Measurements from ENCODE around the gene INO80C.
"Not testable (repeated sequence)": the region's sequence is repeated elsewhere in the genome, so short reads cannot be mapped to it uniquely, and the experiment has no call there.

INO80C gene

DNA sequence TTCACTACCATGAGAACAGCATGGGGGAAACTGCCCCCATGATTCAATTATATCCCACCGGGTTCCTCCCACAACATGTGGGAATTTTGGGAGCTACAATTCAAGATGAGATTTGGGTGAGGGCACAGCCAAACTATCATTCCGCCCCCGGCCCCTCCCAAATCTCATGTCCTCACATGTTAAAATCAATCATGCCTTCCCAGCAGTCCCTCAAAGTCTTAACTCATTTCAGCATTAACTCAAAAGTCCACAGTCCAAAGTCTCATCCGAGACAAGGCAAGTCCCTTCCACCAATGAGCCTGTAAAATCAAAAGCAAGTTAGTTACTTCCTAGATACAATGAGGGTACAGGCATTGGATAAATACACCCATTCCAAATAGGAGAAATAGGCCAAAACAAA is 10.2 kb downstream of the INO80C start:
- not testable (repeated sequence) for DNase-seq

GRCh38 chr18:35485852-35486251 is 11.9 kb downstream of the INO80C start:
- DNase-seq: no peak

- DNase-seq: no peak
Observed at GRCh38 chr18:35484034-35484433, 13.7 kb downstream of the INO80C start.

DNA sequence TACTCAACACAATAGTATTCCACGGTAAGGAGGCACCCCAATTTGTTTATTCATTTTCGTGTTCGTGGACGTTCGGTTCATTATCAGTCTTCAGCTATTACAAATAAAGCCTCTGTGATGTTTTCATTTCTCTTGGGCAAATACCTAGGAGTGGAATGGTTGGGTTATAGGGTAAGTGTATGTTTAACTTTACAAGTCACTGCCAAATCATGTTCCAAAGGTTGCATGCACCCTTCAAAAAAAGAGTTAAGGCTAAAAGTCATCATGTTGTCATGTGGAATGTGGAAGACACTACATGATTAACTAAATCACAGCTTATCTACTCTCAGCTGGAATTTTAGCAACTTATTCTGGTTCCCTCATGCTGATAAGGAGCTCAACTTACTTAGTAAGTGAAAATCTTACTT is 15.8 kb downstream of the INO80C start:
- DNase-seq: no peak

GRCh38 chr18:35479911-35480586 is 17.7 kb downstream of the INO80C start:
- DNase-seq: no peak

GRCh38 chr18:35478520-35479435 is 19.0 kb downstream of the INO80C start:
- peak; percentile 66 for DNase-seq

GRCh38 chr18:35477974-35478373 is 19.8 kb downstream of the INO80C start:
- no peak for DNase-seq

DNA sequence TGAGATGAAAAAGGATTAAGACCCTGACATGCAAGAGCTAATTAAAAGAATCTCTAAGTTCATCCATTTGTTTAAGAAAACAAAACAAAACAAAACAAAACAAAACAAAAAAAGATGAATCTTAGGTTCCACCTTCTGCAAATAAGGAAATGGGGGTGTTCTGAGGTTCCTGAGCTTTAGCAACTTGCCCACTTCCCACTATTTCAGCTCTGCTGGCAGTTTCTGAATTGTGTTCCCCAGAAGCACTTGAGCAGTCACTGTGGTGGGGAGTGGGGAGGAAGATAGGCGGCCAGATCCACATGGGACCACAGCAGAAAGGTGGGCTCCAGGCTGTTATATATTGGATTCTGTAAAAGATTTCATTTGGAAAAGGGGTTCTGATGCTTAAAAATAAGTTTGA is 20.3 kb downstream of the INO80C start:
- no peak for DNase-seq

GRCh38 chr18:35474884-35475283 is 22.9 kb downstream of the INO80C start:
- no peak for DNase-seq

DNA sequence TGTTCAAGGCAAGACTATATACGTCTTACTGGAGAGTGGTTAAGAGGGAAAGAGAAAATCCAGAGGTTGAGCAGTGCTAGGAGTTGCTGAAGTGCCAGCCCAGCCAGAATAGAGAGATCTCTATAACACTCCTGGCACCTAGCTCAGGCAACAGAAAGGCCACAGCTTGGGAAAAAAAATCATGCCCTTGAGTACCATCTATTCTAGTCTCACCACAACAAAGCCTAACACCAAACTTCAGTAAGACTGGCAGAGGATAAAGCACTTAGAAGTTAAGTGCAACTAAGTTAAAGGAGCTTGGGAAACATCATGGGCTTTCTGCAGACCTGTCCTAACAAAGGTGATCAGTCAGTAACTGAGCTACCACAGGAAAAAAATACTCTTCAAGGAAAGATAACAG is 24.2 kb downstream of the INO80C start:
- no peak for DNase-seq

- DNase-seq: no peak
Observed at GRCh38 chr18:35470435-35470834, 27.3 kb downstream of the INO80C start.

DNA sequence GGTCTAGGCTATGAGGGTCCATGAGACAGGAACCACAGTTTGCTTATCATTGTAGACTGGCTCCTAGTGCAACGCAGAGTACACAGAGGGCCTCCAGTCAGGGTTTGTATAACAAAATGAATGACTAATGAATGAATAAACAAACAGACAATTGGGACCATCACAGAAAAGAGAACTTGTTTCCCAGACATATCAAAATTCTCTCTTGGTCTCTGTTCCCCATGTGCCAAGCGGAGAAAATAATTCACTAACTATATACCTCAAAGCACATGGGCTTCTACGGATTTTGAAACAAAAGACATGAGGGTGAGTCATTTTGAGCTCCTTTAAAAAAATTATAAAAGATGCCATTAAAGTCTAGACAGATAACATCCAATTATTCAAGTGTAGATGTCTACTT is 28.0 kb downstream of the INO80C start:
- DNase-seq: no peak

GRCh38 chr18:35468711-35469110 is 29.0 kb downstream of the INO80C start:
- no peak for DNase-seq

DNA sequence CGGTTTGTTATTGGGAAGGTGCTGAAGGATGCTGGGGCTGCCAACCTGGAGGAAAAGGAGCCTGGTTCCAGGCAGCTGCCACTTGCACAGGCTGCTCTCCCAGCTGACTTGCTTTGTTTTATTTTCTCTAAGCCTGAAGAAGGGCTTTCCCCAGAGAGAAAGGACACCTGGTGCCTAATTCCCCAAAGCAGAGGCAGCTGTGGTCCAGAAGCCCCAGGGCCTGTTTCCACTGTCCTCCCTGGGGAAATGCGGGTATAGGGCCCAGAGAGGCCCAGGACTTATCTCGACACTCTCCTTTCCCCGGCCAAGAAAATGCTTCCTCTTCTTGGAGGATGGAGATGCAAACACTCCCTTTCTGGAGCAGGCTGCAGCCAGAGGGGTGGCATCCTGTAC is 30.1 kb downstream of the INO80C start:
- no peak for DNase-seq

DNA sequence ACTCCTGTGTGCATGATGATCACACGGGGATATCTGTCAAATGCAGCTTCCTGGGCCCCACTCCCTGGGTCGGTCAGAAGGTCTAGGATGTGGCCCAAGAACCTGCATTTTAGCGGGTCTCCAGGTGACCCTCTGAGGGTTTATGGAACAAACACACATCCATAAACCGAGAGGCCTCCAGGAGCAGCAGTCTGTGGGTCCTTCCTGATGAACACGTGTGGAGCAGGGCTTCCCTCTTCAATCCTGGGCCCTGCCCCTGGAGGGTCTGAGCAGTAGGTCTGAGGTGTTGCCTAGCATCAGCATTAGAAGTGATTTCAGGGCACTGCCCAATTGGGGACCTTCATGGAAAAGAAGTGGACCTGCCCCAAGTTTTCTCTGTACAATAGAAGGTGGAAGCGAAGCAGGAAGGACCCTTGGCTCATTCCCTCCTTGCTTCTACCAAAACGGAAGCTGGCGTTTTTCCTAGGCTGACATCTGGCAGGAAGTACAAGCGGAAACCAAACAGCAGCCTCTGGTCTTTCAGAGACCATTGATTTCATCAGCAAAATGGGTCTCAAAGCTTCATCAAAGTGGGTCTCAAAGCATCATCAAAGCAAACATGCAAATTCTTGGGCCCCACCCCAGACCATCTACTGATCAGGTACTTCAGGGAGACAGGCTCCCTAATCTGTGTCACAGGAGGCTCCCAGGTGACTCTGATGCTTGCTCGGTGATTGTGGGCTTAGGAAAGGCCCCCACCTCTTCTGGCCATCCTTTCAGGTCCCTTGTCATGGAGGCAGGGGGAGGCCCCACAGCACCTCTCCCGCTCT is 30.7 kb downstream of the INO80C start:
- no peak for DNase-seq

DNA sequence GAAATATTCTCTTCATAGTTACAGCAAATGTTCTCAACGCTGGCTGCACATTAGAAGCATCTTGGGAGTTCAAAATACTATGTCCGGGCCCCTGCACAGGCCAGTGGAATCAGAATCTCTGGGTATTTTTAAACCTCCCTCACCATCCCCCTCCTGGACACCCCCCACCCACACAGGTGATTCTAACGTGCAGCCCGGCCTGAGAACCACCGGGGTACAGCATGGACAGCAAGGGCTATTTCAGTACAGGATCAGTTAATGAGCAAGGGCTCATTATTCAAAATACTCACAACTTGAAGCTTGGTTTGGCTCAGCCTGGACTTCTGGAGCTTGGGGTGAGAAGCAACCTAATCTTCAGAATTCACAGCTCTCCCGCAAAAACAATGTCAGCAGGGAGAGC is 31.4 kb downstream of the INO80C start:
- DNase-seq: no peak

DNA sequence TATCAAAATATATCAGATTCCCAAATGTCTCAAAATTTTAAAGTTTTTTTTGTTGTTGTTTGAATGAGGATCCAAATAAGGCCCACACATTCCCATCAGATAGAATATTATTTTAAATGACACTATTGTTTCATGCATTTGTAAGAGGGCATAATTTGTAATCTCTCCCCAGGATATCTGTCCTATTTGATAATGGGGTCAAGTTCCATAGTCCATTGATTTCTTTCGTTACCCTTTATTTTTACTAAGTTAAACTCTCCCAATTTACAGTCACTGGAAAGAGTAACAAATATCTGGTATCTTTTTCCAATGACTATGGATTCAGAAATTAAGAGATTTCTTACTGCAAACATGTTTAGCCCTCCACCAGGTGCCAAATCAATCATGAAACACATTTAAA is 32.4 kb downstream of the INO80C start:
- DNase-seq: no peak

DNA sequence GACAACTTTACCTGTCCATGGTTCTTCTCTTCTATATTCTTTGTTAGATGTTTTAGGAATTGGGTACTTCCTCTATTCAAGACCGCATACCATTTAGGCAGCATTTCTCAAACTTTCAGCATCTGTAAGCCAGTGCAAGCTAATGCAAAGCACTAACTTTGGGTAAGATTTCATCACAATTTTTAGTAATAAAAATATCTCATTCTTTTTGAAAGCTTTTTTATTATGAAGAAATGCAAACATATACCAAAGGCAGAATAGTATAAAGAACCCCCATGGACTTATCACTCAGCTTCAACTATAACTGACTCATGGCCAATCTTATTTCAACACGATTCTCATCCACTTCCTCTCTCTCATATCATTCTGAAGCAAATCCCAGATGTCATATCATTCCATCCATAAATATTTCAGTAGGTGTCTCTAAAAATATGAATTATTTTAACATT is 32.9 kb downstream of the INO80C start:
- DNase-seq: no peak

- DNase-seq: no peak
Observed at GRCh38 chr18:35463827-35464226, 33.9 kb downstream of the INO80C start.

GRCh38 chr18:35463050-35463449 is 34.7 kb downstream of the INO80C start:
- DNase-seq: no peak

- no peak for DNase-seq
Observed at GRCh38 chr18:35460736-35461161, 37.0 kb downstream of the INO80C start.

- DNase-seq: no peak
Observed at GRCh38 chr18:35459997-35460396, 37.8 kb downstream of the INO80C start.

GRCh38 chr18:35458677-35459441 is 38.9 kb downstream of the INO80C start:
- DNase-seq: no peak
